A549 (cell line): ENCODE data around the gene FSTL3. TPM values are rescaled to one million over a fixed set of nuclear protein-coding genes. Genes with fewer than 3 reads are reported as not detected.
A peak's percentile ranks its signal among the peaks of the same experiment; 100 is the strongest.

Source experiments
- ATAC-seq, 2 experiments: fragments of 200-7000 bp in 1 of 2; fragments of >200 bp in 1 of 2; cut with Nextera tagmentation in 1 of 2; cut with Tn5 transposase in 1 of 2; 3 replicates each; pipeline versions ENCODE4 v1.8.0 to v1.9.1; 2018 to 2020; ENCODE audit warnings: mild to moderate bottlenecking in 1 of 2, moderate library complexity in 1 of 2
- CTCF ChIA-PET: fragments of 300-600 bp; sonication (Branson Sonifier 250); formaldehyde crosslinking; extraction: SDS; loops from one replicate; lab custom pipeline; 2021; ENCODE audit warnings: antibody characterized with exemption, inconsistent platforms; lab: Yijun Ruan, JAX
- POLR2A ChIA-PET: fragments of 350-600 bp; formaldehyde crosslinking; extraction: SDS; loops from one replicate; lab custom pipeline; 2021; ENCODE audit warnings: antibody characterized with exemption, inconsistent platforms; lab: Yijun Ruan, JAX
- DNase-seq, 2 experiments: peaks; one replicate each; pipeline versions ENCODE4 v3.0.0 to v3.0.0-alpha.2; 2011 to 2016; ENCODE audit warnings: low read depth in 1 of 2, low spot score in 1 of 2
- FAIRE-seq: peaks from 2 replicates; lab custom pipeline; 2011; peaks lifted over from hg19 to GRCh38; lab: Jason Lieb, UNC
- H3K27ac ChIP-seq, 2 experiments: fragments of >200 bp; sonication (Bioruptor Twin); formaldehyde crosslinking; 3 replicates each; pipeline ENCODE4 v1.5.1; 2016 to 2017
- H3K4me1 ChIP-seq: fragments of >200 bp; sonication (Bioruptor Twin); formaldehyde crosslinking; 3 replicates; pipeline ENCODE4 v1.6.1; 2016
- H3K4me2 ChIP-seq: fragments of >200 bp; sonication (Bioruptor Twin); formaldehyde crosslinking; 3 replicates; pipeline ENCODE4 v1.6.1; 2016
- H3K4me3 ChIP-seq: fragments of >200 bp; sonication (Bioruptor Twin); formaldehyde crosslinking; 3 replicates; pipeline ENCODE4 v1.5.1; 2016
- H3K9me3 ChIP-seq: fragments of >200 bp; sonication (Bioruptor Twin); formaldehyde crosslinking; 3 replicates; pipeline ENCODE4 v1.6.1; 2016
- BHLHE40 ChIP-seq: IDR thresholded peaks from 2 replicates; pipeline ENCODE4 v1.6.1; 2012; ENCODE audit warnings: low read depth, low read length, inconsistent platforms
- EHF ChIP-seq: fragments of 250-450 bp; sonication (Bioruptor Pico); IDR thresholded peaks from 2 replicates; pipeline ENCODE4 v1.5.0; 2020; ENCODE audit warnings: mild to moderate bottlenecking
- EP300 ChIP-seq, 2 experiments: fragments of >200 bp; sonication (Bioruptor Twin); formaldehyde crosslinking; IDR thresholded peaks; 2 replicates in 1 of 2; 3 replicates in 1 of 2; pipeline ENCODE4 v1.6.1; 2016 to 2017
- ESRRA ChIP-seq: fragments of 150-350 bp; IDR thresholded peaks from 2 replicates; pipeline ENCODE4 v1.6.1; 2014; ENCODE audit warnings: mild to moderate bottlenecking, low read length, borderline replicate concordance
- FOSB ChIP-seq: fragments of 250-450 bp; sonication (Bioruptor Pico); IDR thresholded peaks from 2 replicates; pipeline ENCODE4 v1.5.0; 2020; ENCODE audit warnings: mild to moderate bottlenecking, moderate library complexity
- HDAC2 ChIP-seq: fragments of 200-600 bp; sonication (generic); IDR thresholded peaks from 2 replicates; pipeline ENCODE4 v1.6.1; 2016
- KDM1A ChIP-seq: fragments of 200-600 bp; sonication (generic); IDR thresholded peaks from 2 replicates; pipeline ENCODE4 v1.6.1; 2016; ENCODE audit warnings: low read depth, mild to moderate bottlenecking
- MAFK ChIP-seq: fragments of 450-650 bp; IDR thresholded peaks from 2 replicates; pipeline ENCODE4 v1.6.1; 2014; ENCODE audit not compliant: partially characterized antibody
- MAZ ChIP-seq: fragments of 150-350 bp; IDR thresholded peaks from 2 replicates; pipeline ENCODE4 v1.6.1; 2014; ENCODE audit warnings: antibody characterized with exemption, low read depth, low read length, borderline replicate concordance
- POLR2A ChIP-seq: IDR thresholded peaks from 2 replicates; pipeline ENCODE4 v1.6.1; 2012; ENCODE audit warnings: mild to moderate bottlenecking, low read length
- TFCP2L1 ChIP-seq: fragments of 250-450 bp; sonication (Bioruptor Pico); IDR thresholded peaks from 2 replicates; pipeline ENCODE4 v1.5.0; 2021; ENCODE audit warnings: mild to moderate bottlenecking
- WGBS: methylation state at CpG from one replicate; pipeline ENCODE4 v1.1.6; 2017; ENCODE audit errors: missing lambda C conversion rate; 5-methylcytosine and 5-hydroxymethylcytosine counted together
- polyA plus RNA-seq, 4 experiments: library from polyadenylated mRNA; depleted of rRNA in 3 of 4; stranded (reverse); fragments of >200 nt; fragmentation: RNase III in 1 of 4; extraction: RNeasy Plus Mini Kit Qiagen cat#74134 plus additional on column Dnase treatment in 1 of 4; gene quantifications; 2 replicates in 3 of 4; 3 replicates in 1 of 4; pipeline ENCODE4 v1.2.3, GENCODE V29; 2011 to 2017
- TF ChIP-seq, protein P1 (sequence below): fragments of 450-650 bp; IDR thresholded peaks from 2 replicates; pipeline ENCODE4 v1.6.1; 2014; ENCODE audit warnings: antibody characterized with exemption
- TF ChIP-seq, protein P2 (sequence below): fragments of >200 bp; sonication (Bioruptor Twin); formaldehyde crosslinking; IDR thresholded peaks from 3 replicates; pipeline ENCODE4 v1.6.1; 2016
- TF ChIP-seq, protein P3 (sequence below): IDR thresholded peaks from 2 replicates; pipeline ENCODE4 v1.6.1; 2012
- TF ChIP-seq, protein P4 (sequence below): fragments of 250-450 bp; sonication (Bioruptor Pico); IDR thresholded peaks from 2 replicates; pipeline ENCODE4 v1.5.0; 2021; ENCODE audit warnings: mild to moderate bottlenecking, moderate library complexity, borderline replicate concordance
- TF ChIP-seq, protein P5 (sequence below): IDR thresholded peaks from 2 replicates; pipeline ENCODE4 v1.6.1; 2012

The FSTL3 gene
- polyA plus RNA-seq, 2 of the 4 experiments (the other 2 are of a cell fraction), result 58.1 to 131 TPM

DNA sequence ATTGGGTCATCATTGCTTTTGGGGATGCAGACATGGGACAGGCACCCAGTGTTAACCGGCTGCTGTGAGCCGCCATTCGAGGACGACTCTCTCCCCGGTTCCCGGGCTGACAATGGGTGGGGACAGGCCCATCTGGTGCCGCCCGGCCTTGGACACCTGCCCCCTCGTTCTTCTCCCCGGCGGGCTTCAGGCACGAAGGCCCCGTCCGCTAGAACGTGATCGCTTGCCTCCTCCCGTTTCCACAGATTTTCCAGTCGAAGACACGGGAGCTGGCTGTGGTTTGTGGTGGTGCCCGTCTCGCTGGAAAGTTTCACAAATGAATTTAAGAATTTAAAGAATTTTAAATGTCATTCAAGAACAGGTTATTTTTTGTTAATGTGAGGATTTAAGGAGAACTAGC lies 34.6 kb downstream of the FSTL3 start:
- 98% methylated on average over 13 of the region's 21 CpGs for WGBS
- TF ChIP-seq, protein P1, sequence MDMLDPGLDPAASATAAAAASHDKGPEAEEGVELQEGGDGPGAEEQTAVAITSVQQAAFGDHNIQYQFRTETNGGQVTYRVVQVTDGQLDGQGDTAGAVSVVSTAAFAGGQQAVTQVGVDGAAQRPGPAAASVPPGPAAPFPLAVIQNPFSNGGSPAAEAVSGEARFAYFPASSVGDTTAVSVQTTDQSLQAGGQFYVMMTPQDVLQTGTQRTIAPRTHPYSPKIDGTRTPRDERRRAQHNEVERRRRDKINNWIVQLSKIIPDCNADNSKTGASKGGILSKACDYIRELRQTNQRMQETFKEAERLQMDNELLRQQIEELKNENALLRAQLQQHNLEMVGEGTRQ, result no peak
- no peak for TF ChIP-seq HDAC2
- no peak for TF ChIP-seq MAZ
- TF ChIP-seq POLR2A, result no peak
- TF ChIP-seq EP300 (IDR thresholded peaks at IDR 0.05), result no peak
- no peak for TF ChIP-seq BHLHE40
- TF ChIP-seq, protein P2, sequence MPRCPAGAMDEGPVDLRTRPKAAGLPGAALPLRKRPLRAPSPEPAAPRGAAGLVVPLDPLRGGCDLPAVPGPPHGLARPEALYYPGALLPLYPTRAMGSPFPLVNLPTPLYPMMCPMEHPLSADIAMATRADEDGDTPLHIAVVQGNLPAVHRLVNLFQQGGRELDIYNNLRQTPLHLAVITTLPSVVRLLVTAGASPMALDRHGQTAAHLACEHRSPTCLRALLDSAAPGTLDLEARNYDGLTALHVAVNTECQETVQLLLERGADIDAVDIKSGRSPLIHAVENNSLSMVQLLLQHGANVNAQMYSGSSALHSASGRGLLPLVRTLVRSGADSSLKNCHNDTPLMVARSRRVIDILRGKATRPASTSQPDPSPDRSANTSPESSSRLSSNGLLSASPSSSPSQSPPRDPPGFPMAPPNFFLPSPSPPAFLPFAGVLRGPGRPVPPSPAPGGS, result no peak
- no peak for TF ChIP-seq MAFK
- Histone ChIP-seq H3K4me3 (no peak overlapping the region), H3K27ac (no peak overlapping the region), H3K9me3 (peaks cover 7% of the 10 kb centered on the region; the same call in 2 of the 3 replicates), H3K4me1 (peaks cover 14% of the 10 kb centered on the region), H3K4me2 (no peak overlapping the region)
- ChIA-PET CTCF (interaction anchor here (1.2 to 2.6 kb wide), 2 partner anchors 24 to 43 kb away, joined by 3 to 11 read pairs; no protein-coding TSS in a partner anchor), POLR2A (no interaction called here)
- FAIRE-seq, result no peak
- no peak for DNase-seq
- ATAC-seq, result no peak

DNA sequence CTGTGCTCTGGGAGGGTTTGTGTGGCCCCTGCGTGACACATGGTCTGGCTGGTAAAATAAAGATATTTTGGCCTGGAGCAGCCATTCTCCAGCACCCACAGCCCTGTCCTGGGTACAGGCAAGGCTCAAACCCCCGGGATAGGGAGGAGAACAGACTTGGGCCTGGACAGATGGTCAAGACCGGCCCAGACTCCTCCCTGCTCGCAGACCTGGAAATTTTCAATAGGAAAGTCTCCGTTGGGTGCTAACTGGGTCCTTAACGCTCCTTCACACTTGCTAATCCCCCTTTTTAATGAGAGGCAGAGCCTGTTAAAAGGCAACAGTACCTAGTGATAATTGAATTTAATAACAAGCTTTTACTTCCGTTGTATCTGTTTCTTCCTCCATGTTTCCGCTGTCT lies 35.1 kb downstream of the FSTL3 start:
- ATAC-seq, result no peak; a peak in 1 of 6 replicates
- Histone ChIP-seq H3K4me3 (no peak overlapping the region), H3K4me2 (no peak overlapping the region), H3K27ac (no peak overlapping the region), H3K4me1 (peaks cover 14% of the 10 kb centered on the region), H3K9me3 (peaks cover 7% of the 10 kb centered on the region; the same call in 2 of the 3 replicates)
- CTCF ChIA-PET, result interaction anchor here (2.6 kb wide), 1 partner anchor 23 kb away, joined by 11 read pairs; no protein-coding TSS in a partner anchor
- WGBS, result 92% methylated on average over 8 of the region's 8 CpGs
- TF ChIP-seq MAZ, result no peak
- TF ChIP-seq, protein P3, sequence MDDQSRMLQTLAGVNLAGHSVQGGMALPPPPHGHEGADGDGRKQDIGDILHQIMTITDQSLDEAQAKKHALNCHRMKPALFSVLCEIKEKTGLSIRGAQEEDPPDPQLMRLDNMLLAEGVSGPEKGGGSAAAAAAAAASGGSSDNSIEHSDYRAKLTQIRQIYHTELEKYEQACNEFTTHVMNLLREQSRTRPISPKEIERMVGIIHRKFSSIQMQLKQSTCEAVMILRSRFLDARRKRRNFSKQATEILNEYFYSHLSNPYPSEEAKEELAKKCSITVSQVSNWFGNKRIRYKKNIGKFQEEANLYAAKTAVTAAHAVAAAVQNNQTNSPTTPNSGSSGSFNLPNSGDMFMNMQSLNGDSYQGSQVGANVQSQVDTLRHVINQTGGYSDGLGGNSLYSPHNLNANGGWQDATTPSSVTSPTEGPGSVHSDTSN, result no peak
- TF ChIP-seq, protein P1, result no peak
- TF ChIP-seq TFCP2L1 (CRISPR knock-in tag), result no peak
- TF ChIP-seq, protein P4, sequence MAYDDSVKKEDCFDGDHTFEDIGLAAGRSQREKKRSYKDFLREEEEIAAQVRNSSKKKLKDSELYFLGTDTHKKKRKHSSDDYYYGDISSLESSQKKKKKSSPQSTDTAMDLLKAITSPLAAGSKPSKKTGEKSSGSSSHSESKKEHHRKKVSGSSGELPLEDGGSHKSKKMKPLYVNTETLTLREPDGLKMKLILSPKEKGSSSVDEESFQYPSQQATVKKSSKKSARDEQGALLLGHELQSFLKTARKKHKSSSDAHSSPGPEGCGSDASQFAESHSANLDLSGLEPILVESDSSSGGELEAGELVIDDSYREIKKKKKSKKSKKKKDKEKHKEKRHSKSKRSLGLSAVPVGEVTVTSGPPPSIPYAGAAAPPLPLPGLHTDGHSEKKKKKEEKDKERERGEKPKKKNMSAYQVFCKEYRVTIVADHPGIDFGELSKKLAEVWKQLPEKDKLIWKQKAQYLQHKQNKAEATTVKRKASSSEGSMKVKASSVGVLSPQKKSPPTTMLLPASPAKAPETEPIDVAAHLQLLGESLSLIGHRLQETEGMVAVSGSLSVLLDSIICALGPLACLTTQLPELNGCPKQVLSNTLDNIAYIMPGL, result no peak
- POLR2A ChIA-PET, result no interaction called here
- no peak for DNase-seq
- FAIRE-seq, result no peak

DNA sequence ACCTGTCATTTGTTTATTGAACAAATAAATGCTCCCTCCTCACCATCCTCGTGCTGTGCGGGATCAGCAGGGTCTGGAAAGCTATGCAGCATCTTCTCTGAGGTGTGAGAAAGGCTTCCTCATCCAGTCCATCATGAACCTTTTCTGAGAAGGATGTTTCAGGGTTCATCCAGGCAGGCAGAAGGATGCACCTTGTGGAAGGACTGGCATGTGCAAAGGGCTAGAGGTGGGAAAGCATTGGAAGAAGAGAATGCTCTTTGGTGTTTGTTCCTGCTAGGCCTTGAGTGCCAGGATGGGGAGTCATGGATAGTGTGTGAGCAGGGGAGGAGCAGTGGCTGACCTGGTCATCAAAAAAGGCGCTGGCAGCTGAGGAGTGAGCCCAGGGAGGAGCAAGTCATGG lies 39.2 kb downstream of the FSTL3 start:
- ATAC-seq (no peak), FAIRE-seq (no peak)
- Histone ChIP-seq H3K4me3 (no peak overlapping the region), H3K9me3 (peaks cover 7% of the 10 kb centered on the region; the same call in 2 of the 3 replicates)
- CTCF ChIA-PET, result interaction anchor here (1.0 kb wide), 1 partner anchor 82 kb away, joined by 3 read pairs; the partner anchor contains the start of gene POLRMT
- no peak for TF ChIP-seq ESRRA
- TF ChIP-seq KDM1A, result 0 out of 2 replicates have a peak, but pooled peaks have one; percentile 30
- TF ChIP-seq FOSB (CRISPR knock-in tag), result no peak
- TF ChIP-seq EHF (CRISPR knock-in tag), result no peak
- TF ChIP-seq, protein P5, sequence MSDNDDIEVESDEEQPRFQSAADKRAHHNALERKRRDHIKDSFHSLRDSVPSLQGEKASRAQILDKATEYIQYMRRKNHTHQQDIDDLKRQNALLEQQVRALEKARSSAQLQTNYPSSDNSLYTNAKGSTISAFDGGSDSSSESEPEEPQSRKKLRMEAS, result no peak
- TF ChIP-seq, all 56 proteins: peak for 1
- H3K4me1 ChIP-seq, result no peaks in the 10 kb centered on the region; the same call in 2 of the 3 replicates
- 93% methylated on average over 3 of the region's 3 CpGs for WGBS
- POLR2A ChIA-PET, result no interaction called here
- H3K27ac ChIP-seq, result no peak overlapping the region
- H3K4me2 ChIP-seq, result no peak overlapping the region
- no peak for DNase-seq
